Fibroblast of gingiva (primary cell): ENCODE results near the gene NENF.
"Not testable (repeated sequence)": the region's sequence is repeated elsewhere in the genome, so short reads cannot be mapped to it uniquely, and the experiment has no call there.

Source experiments
- DNase-seq: peaks from one replicate; pipeline ENCODE4 v3.0.0-alpha.2; 2011; ENCODE audit warnings: low read depth

The NENF gene

DNA sequence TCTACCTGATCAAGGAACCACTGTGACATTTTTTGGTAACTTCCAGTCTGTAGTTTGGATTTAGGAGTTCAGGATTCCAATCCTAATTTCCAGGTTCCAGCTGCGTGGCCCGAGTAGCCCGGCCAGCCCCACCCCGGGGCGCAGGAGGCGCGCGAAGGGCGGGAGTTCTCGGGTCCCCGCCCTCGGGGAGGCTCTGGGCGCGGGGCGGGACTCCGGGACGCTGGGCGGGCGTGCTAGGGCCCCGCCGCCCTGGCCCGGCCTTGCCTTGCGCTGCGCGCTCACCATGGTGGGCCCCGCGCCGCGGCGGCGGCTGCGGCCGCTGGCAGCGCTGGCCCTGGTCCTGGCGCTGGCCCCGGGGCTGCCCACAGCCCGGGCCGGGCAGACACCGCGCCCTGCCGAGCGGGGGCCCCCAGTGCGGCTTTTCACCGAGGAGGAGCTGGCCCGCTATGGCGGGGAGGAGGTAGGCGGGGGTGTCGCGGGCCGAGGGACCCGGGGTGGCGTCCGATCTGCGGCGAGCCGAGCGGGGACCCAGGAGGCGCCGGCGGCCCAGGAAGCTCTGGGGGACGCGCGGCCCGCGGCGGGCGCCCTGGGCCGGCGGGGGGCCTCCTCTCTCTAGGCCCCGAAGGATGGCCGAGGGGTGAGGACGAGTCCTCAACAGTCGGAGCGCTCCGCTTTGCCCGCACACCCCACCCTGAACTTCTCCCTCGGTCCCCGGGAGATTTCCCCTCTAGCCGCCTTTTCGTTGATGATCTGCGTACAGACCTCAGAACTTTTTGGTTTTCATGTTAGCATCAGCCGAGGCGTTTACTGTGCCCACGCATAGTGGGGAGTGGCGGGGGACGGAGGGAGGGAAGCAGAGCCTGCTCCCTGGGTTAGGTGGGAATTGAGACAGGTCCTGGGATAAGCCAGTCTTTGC, at the start of gene NENF:
TSS of gene NENF (plus strand) at position 260 of the 916 bp plus-strand sequence. CDS start at position 284, 24 bp downstream.
- DNase-seq = peak; percentile 85

DNA sequence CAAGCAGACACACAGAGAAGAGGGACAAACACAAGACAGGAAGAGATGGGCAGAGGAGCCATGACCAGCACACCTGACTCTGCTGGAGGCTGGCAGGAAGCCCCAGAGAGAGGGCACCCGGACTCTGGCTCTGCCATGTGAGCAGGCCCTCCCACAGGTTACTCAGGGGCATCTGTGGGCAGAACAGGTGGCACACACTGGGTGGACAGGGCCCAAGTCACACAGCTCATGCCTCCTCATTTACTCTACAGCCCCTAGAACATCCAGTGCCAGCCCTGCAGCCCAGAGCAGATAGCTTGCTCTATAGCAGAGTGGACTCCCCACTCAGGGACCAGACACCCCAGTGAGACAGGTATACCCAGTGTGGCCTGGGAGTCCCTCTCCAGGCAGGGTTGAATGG, 46.7 kb upstream of the NENF start:
- no peak for DNase-seq

GRCh38 chr1:212388985-212389716, 43.6 kb upstream of the NENF start:
- no peak for DNase-seq

GRCh38 chr1:212395678-212396437, 36.9 kb upstream of the NENF start:
- DNase-seq = not testable (repeated sequence)

GRCh38 chr1:212396638-212397037, 36.1 kb upstream of the NENF start:
- no peak for DNase-seq

DNA sequence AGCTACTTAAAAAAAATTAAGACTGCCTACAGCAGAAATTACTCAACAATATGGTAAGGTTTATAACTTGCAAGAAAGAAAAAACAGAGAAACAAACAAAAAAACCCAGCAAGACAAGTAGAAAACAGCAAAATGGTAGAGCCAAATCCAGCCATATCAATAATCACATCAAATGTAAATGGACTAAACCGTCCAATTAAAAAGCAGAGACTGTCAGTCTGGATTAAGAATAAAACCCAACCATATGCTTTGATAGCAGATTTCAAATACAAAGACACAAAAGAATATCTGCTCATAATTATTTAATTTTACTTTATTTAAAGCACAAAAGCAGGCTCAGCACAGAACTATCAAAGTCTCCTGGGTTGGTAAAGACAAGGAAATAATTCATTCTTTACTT, 35.5 kb upstream of the NENF start:
- no peak for DNase-seq

GRCh38 chr1:212401042-212401441, 31.7 kb upstream of the NENF start:
- no peak for DNase-seq

- DNase-seq = peak; percentile 62
These were observed 30.7 kb upstream of the NENF start for GRCh38 chr1:212401838-212402582.

DNA sequence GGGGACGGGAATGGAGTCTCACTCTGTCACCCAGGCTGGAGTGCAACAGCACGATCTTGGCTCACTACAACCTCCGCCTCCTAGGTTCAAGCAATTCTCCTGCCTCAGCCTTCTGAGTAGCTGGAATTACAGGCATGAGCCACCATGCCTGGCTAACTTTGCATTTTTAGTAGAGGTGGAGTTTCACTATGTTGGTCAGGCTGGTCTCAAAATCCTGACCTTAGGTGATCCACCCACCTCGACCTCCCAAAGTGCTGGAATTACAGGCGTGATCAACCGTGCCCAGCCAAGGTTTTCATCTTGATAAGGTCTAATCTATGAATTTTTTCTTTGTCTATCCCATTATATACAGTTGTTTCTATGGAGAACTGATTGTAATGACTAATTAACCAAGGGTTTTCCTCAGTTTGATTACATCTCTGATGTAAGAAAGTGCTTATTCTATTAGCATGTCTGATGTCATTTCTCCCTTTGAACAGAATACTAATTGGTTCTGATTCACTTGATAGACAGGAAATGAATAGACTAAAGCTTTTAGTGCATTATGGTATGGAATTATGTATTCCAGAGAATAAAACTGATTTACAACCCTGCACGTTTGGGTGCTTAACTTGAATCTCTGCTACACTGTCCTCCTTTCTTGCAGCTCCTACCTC, 29.9 kb upstream of the NENF start:
- no peak for DNase-seq

- DNase-seq = no peak
These were observed 22.4 kb upstream of the NENF start for GRCh38 chr1:212410231-212410820.

- DNase-seq = no peak
These were observed 20.3 kb upstream of the NENF start for GRCh38 chr1:212412374-212412773.

DNA sequence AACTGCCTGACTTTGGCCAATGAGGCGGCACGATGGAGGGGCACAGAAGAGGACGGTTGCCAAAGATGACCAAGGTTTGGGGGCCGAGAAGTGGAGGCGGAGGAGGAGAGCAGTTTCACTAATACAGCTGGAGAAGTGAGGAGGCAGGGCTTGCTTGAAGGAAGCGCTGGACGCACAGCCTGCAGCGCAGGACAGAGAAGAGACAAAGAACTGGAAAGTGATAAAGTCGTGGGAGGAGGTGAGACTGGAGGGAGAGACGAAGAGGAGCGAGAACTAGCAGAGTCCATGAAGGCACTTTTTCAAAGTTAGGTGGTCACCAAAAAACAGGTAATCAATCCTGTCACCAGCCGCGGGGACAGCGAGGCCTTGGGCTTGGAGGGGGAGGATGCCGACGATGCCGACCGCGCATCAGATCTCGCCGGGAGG, 18.8 kb upstream of the NENF start:
- peak; percentile 13 for DNase-seq

DNA sequence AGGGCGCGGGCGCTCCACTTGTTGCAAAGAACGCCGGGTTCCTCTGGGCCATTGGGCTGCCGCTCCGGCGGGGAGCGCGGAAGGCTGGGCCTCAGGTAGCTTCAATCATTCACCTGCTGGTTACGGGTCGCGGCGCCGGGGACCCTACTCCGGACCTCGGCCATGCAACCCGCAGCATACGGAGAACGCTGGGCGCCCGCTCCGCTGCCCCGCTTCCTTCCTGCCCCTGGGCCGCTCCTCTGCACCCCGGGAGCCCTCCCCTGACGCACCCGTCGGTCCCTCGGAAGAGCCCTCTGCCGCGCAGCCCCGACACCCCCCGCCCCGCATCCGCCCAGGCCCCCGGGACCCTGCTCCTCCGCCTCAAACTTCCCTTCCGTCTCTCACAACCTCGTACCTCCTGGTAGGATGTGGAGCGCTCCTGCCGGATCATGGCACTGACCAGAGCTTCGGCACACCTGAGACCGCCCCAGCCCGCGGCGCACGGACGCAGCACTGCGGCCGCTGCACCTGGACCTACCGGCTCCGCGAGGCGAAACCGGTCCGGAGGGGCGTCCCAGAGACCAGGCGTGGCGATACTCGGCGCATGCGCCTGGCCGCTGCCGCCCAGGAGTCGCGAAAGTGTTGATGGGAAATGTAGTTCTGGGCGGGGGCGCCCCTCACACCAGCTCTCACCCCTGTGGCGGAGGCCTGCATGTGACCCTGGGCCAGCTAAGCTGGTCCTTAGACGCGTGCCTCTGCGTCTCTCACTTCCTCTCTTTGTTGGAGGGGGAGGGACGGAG, 18.2 kb upstream of the NENF start, which contains the start of gene PACC1:
TSS of gene PACC1 (minus strand) at position 559 of the 779 bp plus-strand sequence. CDS start at position 430, 129 bp downstream.
- peak; percentile 72 for DNase-seq

DNA sequence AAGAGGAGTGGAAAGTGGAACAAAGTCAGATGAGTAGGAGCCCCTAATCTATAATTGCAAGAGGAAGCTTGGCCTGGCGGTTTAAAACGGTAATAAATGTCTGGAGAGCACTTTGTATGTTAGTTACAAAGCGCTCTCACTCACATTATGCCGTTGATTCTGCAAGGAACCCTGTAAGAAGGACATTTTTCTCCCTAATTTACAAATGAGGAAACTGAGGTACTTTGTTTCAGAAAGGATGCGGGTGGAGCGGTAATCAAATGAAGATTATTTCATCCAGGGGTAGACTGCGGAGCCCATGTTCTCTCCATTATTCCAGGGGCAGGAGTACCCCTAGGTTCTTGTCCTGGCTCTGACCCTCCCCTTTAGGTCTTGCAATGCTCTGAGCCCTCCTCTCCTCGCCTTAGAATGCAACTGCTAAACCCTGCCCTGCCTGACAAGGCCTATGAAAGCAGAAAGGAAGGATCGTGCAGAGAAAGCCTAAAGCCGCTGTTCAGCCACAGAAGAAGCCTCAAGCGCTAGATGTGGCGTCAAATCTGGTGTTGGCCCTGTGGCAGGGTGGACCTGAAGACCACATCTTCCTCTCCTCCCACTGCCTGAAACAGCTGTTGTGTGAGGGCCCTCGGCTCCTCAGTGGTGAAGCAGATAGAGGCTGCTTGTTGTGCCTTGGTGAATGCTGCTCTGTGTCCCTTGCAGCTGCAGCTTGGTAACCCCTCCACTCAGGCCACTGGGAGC, 17.4 kb upstream of the NENF start:
- no peak for DNase-seq

DNA sequence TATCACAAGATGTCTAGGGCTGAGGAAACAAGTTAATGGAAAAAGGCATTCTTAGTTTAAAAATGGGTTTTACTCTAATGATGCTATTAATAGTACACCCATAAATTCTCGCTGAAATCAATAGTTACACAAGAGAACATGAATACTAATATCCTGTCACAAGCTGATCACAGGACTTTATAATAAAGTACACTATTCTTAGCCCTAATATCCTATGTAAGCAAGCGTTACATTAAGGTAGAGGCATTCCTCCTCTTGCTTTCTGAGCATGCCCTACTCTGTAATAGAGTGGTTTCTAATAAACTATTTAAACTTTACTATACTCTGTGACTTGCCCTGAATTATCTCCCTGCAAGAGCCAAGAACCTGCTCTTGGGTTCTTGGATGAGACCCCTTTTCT, 11.6 kb upstream of the NENF start:
- no peak for DNase-seq

DNA sequence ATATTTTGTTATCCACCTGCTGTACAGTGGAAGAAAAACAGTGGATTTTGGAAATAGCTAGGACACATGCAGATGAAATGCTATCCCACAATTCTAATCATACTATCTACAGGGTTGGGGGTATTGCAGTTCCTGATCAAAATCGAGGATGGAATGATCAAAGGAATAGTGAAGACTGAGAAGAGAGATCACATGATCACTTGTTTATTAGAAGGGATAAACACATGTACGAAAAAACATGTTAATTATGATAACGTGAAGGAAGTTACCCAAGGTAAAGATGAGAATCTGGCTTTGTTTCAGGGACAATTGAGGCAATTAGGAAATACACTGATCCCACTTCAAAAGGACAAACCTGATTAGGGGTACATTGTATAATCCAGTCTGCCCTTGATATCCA, 8.8 kb upstream of the NENF start:
- DNase-seq = no peak

GRCh38 chr1:212428496-212428895, 4.2 kb upstream of the NENF start:
- DNase-seq = peak; percentile 65

DNA sequence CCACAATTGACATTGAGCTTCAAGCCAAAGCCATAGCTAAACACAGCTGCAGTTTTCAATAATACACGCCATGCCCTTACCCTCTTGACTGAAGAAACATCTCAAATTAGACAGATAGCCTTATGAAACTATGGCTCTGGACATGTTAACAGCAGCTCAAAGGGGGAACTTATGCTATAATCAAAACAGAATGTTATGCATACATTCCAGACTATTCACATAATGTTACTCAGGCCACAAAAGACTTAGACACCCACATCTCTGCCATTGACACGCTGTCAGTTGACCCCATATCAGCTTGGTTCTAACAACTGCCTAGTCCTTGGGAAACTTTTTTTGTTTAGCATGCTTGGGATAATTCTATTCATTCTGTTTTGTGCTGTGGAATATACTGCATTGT, 2.3 kb upstream of the NENF start:
- DNase-seq = no peak

GRCh38 chr1:212430955-212431394, 1.7 kb upstream of the NENF start:
- no peak for DNase-seq
